Measurements from ENCODE around the gene CELA2A. TPM values are rescaled to one million over a fixed set of nuclear protein-coding genes. Genes with fewer than 3 reads are reported as not detected.
A peak's percentile ranks its signal among the peaks of the same experiment; 100 is the strongest.
"Not testable (repeated sequence)": the region's sequence is repeated elsewhere in the genome, so short reads cannot be mapped to it uniquely, and the experiment has no call there.

The CELA2A gene
- polyA plus RNA-seq, 1 donor (not counting 4 experiments of a cell fraction or from before 2014, with no cell fraction given), result not detected

GRCh38 chr1:15488371-15488770 is 31.8 kb downstream of the CELA2A start:
- H3K9me3 ChIP-seq (ENCODE audit: control insufficient read depth, low read depth, low read length), result no peaks in the 10 kb centered on the region
- H3K9ac ChIP-seq (ENCODE audit: control insufficient read depth, extremely low read depth, insufficient read depth, low read length), result no peak overlapping the region
- no peak overlapping the region for H2AFZ ChIP-seq (ENCODE audit: control insufficient read depth, low read length)
- H3K27me3 ChIP-seq (ENCODE audit: control insufficient read depth, extremely low read depth, insufficient read depth, low read length), result no peaks in the 10 kb centered on the region
- peaks cover 5% of the 10 kb centered on the region for H3K4me1 ChIP-seq (ENCODE audit: control insufficient read depth, extremely low read depth, insufficient read depth, low read length)
- dilution Hi-C loops (cut with MboI; ENCODE audit: extremely low pct_ligation_motif_present, low sequenced_read_pairs), result no loop called here
- TF ChIP-seq CTCF (optimal IDR thresholded peaks at IDR 0.05 in 1 of 3, IDR thresholded peaks at IDR 0.05 in 1 of 3, conservative IDR thresholded peaks at IDR 0.05 in 1 of 3; ENCODE audit: extremely low read depth in 1 of 3, insufficient read depth in 2 of 3, low read length in 3 of 3) (no peak), EZH2 (IDR thresholded peaks at IDR 0.05; ENCODE audit: low read length) (no peak)
- FAIRE-seq (no peak), DNase-seq (ENCODE audit: low read depth, low spot score) (no peak)
- H3K79me2 ChIP-seq (ENCODE audit: control insufficient read depth, insufficient read depth, low read length), result no peaks in the 10 kb centered on the region
- H3K27ac ChIP-seq (ENCODE audit: control insufficient read depth, insufficient read depth, low read length), result no peak overlapping the region
- no peaks in the 10 kb centered on the region for H3K9me1 ChIP-seq (ENCODE audit: control insufficient read depth, extremely low read depth, insufficient read depth, low read length)
- H4K20me1 ChIP-seq (ENCODE audit: control insufficient read depth, extremely low read depth, insufficient read depth, low read length), result no peaks in the 10 kb centered on the region
- no peaks in the 10 kb centered on the region for H3K36me3 ChIP-seq (ENCODE audit: control insufficient read depth in 2 of 2, extremely low read depth in 1 of 2, insufficient read depth in 2 of 2, low read length in 2 of 2)
- no peak overlapping the region for H3K4me2 ChIP-seq (ENCODE audit: control insufficient read depth, extremely low read depth, insufficient read depth, low read depth, low read length)
- no peak overlapping the region for H3K4me3 ChIP-seq (ENCODE audit: control insufficient read depth in 2 of 3, extremely low read depth in 1 of 3, insufficient read depth in 2 of 3, low read depth in 1 of 3, low read length in 3 of 3)

GRCh38 chr1:15489052-15489736 is 32.7 kb downstream of the CELA2A start:
- Histone ChIP-seq H3K9ac (ENCODE audit: control insufficient read depth, extremely low read depth, insufficient read depth, low read length) (no peak overlapping the region), H3K27me3 (ENCODE audit: control insufficient read depth, extremely low read depth, insufficient read depth, low read length) (no peaks in the 10 kb centered on the region), H3K4me2 (ENCODE audit: control insufficient read depth, extremely low read depth, insufficient read depth, low read depth, low read length) (no peak overlapping the region), H3K9me3 (ENCODE audit: control insufficient read depth, low read depth, low read length) (no peaks in the 10 kb centered on the region), H4K20me1 (ENCODE audit: control insufficient read depth, extremely low read depth, insufficient read depth, low read length) (no peaks in the 10 kb centered on the region), H3K79me2 (ENCODE audit: control insufficient read depth, insufficient read depth, low read length) (no peaks in the 10 kb centered on the region), H3K27ac (ENCODE audit: control insufficient read depth, insufficient read depth, low read length) (no peak overlapping the region), H2AFZ (ENCODE audit: control insufficient read depth, low read length) (no peak overlapping the region), H3K4me3 (ENCODE audit: control insufficient read depth in 2 of 3, extremely low read depth in 1 of 3, insufficient read depth in 2 of 3, low read depth in 1 of 3, low read length in 3 of 3) (no peak overlapping the region), H3K4me1 (ENCODE audit: control insufficient read depth, extremely low read depth, insufficient read depth, low read length) (peaks cover 4% of the 10 kb centered on the region), H3K9me1 (ENCODE audit: control insufficient read depth, extremely low read depth, insufficient read depth, low read length) (no peaks in the 10 kb centered on the region), H3K36me3 (ENCODE audit: control insufficient read depth in 2 of 2, extremely low read depth in 1 of 2, insufficient read depth in 2 of 2, low read length in 2 of 2) (no peaks in the 10 kb centered on the region)
- DNase-seq (ENCODE audit: low read depth, low spot score) (no peak), FAIRE-seq (no peak)
- TF ChIP-seq CTCF (optimal IDR thresholded peaks at IDR 0.05 in 1 of 3, IDR thresholded peaks at IDR 0.05 in 1 of 3, conservative IDR thresholded peaks at IDR 0.05 in 1 of 3; ENCODE audit: extremely low read depth in 1 of 3, insufficient read depth in 2 of 3, low read length in 3 of 3), result no peak
- no peak for TF ChIP-seq EZH2 (IDR thresholded peaks at IDR 0.05; ENCODE audit: low read length)
- dilution Hi-C loops (cut with MboI; ENCODE audit: extremely low pct_ligation_motif_present, low sequenced_read_pairs), result no loop called here

GRCh38 chr1:15491010-15491409 is 34.5 kb downstream of the CELA2A start:
- not testable (repeated sequence) for H3K4me3 ChIP-seq (ENCODE audit: control insufficient read depth in 2 of 3, extremely low read depth in 1 of 3, insufficient read depth in 2 of 3, low read depth in 1 of 3, low read length in 3 of 3); H3K36me3 ChIP-seq (ENCODE audit: control insufficient read depth in 2 of 2, extremely low read depth in 1 of 2, insufficient read depth in 2 of 2, low read length in 2 of 2)

More at GRCh38 chr1:15491010-15491409, 34.5 kb downstream of the CELA2A start:
- H3K27me3 ChIP-seq (ENCODE audit: control insufficient read depth, extremely low read depth, insufficient read depth, low read length); DNase-seq (ENCODE audit: low read depth, low spot score); H3K27ac ChIP-seq (ENCODE audit: control insufficient read depth, insufficient read depth, low read length); dilution Hi-C loops (cut with MboI; ENCODE audit: extremely low pct_ligation_motif_present, low sequenced_read_pairs); H4K20me1 ChIP-seq (ENCODE audit: control insufficient read depth, extremely low read depth, insufficient read depth, low read length); H3K9me1 ChIP-seq (ENCODE audit: control insufficient read depth, extremely low read depth, insufficient read depth, low read length); H2AFZ ChIP-seq (ENCODE audit: control insufficient read depth, low read length); H3K79me2 ChIP-seq (ENCODE audit: control insufficient read depth, insufficient read depth, low read length); H3K9me3 ChIP-seq (ENCODE audit: control insufficient read depth, low read depth, low read length); H3K9ac ChIP-seq (ENCODE audit: control insufficient read depth, extremely low read depth, insufficient read depth, low read length); H3K4me1 ChIP-seq (ENCODE audit: control insufficient read depth, extremely low read depth, insufficient read depth, low read length); H3K4me2 ChIP-seq (ENCODE audit: control insufficient read depth, extremely low read depth, insufficient read depth, low read depth, low read length): not testable (repeated sequence)
- FAIRE-seq, result peak; percentile 5

Data from keratinocyte (primary cell).